K562 (cell line): ENCODE measurements around the gene CXCR6. TPM values are rescaled to one million over a fixed set of nuclear protein-coding genes. Genes with fewer than 3 reads are reported as not detected.

Experiments
- ARHGAP35 ChIP-seq: fragments of 450-650 bp; IDR thresholded peaks from 2 replicates; pipeline ENCODE4 v1.6.1; 2018; ENCODE audit not compliant: partially characterized antibody
- GTF2F1 ChIP-seq: IDR thresholded peaks from 2 replicates; pipeline ENCODE4 v1.6.1; 2011; ENCODE audit warnings: low read depth, low read length, improper control_type of control experiment
- KHSRP ChIP-seq: fragments of 450-650 bp; IDR thresholded peaks from 2 replicates; pipeline ENCODE4 v1.6.1; 2017
- POU5F1 ChIP-seq: fragments of 150-350 bp; IDR thresholded peaks from 2 replicates; pipeline ENCODE4 v1.6.1; 2014; ENCODE audit warnings: borderline replicate concordance, low read length, low read depth, mild to moderate bottlenecking; ENCODE audit not compliant: partially characterized antibody
- PYGO2 ChIP-seq: fragments of 450-650 bp; IDR thresholded peaks from 2 replicates; pipeline ENCODE4 v1.6.1; 2016; ENCODE audit warnings: mild to moderate bottlenecking, missing genetic modification characterization, moderate library complexity, missing compliant biosample characterization
- ZNF224 ChIP-seq: sonication (generic); formaldehyde crosslinking; IDR thresholded peaks from 2 replicates; pipeline ENCODE4 v1.8.0; 2022; ENCODE audit warnings: mild to moderate bottlenecking, missing genetic modification reagents
- polyA plus RNA-seq, 8 experiments: library from polyadenylated mRNA; depleted of rRNA in 4 of 8; stranded (reverse) in 5 of 8; unstranded in 3 of 8; fragments of >200 nt; fragmentation: Nextera tagmentation in 2 of 8; fragmentation: Illumina TruSeq in 1 of 8; extraction: Ambion mirVana in 2 of 8; extraction: Trizol in 1 of 8; gene quantifications; 2 replicates each; pipeline versions ENCODE4 v1.2.1 to v1.2.3, GENCODE V29; 2011 to 2014; ENCODE audit warnings: inconsistent platforms in 1 of 8, missing spikeins in 1 of 8
- total RNA-seq, 7 experiments: library from RNA; depleted of rRNA in 6 of 7; stranded (reverse); fragments of >200 nt in 6 of 7; fragmentation: Illumina TruSeq in 2 of 7; extraction: Trizol in 2 of 7; gene quantifications; 2 replicates each; pipeline versions ENCODE4 v1.2.1 to v1.2.3, GENCODE V29; 2011 to 2021; ENCODE audit warnings: low replicate concordance in 1 of 7
- TF ChIP-seq, protein P1 (sequence below), 2 experiments: fragments of 450-650 bp; formaldehyde crosslinking in 1 of 2; IDR thresholded peaks; 2 replicates each; pipeline versions ENCODE4 v1.4.0 to v1.6.1; 2014 to 2020; ENCODE audit warnings: mild to moderate bottlenecking in 2 of 2, borderline replicate concordance in 1 of 2, low read depth in 1 of 2
- TF ChIP-seq, protein P2 (sequence below), 2 experiments: fragments of 200-800 bp in 1 of 2; sonication (Bioruptor generic) in 1 of 2; sonication (generic) in 1 of 2; formaldehyde crosslinking in 1 of 2; IDR thresholded peaks in 1 of 2; conservative IDR thresholded peaks in 1 of 2; 2 replicates each; pipeline versions ENCODE4 v1.5.0 to v1.6.1; 2016 to 2020; ENCODE audit warnings: missing compliant biosample characterization in 1 of 2, missing genetic modification characterization in 1 of 2, missing genetic modification reagents in 1 of 2
- TF ChIP-seq, protein P3 (sequence below): fragments of 450-650 bp; IDR thresholded peaks from 2 replicates; pipeline ENCODE4 v1.6.1; 2017; ENCODE audit warnings: antibody characterized with exemption, mild to moderate bottlenecking
- TF ChIP-seq, protein P4 (sequence below): sonication (generic); formaldehyde crosslinking; IDR thresholded peaks from 2 replicates; pipeline ENCODE4 v1.8.0; 2022; ENCODE audit warnings: mild to moderate bottlenecking, missing genetic modification reagents

Gene CXCR6
- total and polyA plus RNA-seq, 9 of the 15 experiments (the other 6 are each of a cell fraction or from before 2014, with no cell fraction given), result 0.28 TPM; not detected in 8

DNA sequence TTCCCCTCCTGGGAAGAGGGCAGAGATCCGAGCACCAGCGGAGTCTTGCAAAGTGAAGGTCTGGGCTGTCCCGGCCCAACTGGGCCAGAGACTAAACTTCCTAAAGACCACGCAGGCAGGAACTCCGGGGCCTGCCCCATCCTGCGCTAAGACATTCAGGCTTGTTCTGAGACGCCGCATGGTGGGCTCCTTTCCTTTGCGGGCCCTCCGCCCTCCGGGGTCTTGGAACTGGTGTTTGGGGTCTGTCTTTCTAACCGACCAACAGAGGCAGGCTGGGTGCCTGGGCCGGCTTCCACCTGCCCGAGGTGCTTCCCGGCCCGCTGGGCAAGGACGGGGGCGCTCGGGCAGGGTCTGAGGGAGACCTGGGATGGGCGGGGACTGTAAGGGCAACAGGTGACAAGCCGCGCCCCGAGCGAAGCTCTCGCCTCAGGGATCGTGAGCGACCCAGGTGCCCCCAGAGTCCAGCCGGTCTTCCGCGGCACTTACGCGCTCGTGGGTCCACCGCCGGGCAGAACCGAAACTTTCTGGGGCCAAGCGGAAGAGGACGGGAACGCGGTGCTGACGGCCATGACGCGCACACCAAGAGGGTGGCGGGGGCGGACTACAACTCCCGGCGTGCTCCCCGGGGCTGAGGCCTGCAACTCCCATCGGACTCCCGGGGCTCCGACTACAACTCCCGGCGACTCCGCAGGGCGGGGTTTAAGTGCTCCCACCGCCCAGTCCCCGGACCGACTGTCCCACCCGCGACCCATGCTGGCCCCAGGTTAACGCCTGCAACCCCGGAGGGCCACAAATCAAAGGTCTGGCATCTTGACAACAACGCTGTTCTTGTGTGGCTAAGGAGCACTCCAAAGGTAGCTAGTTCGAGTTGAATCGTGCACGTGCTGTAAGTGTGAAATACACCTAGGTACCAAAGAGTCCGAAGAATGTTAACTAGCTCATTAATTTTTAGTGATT is 52.2 kb downstream of the CXCR6 start, which contains the start of gene FYCO1 (continued):
- TF ChIP-seq, protein P1, sequence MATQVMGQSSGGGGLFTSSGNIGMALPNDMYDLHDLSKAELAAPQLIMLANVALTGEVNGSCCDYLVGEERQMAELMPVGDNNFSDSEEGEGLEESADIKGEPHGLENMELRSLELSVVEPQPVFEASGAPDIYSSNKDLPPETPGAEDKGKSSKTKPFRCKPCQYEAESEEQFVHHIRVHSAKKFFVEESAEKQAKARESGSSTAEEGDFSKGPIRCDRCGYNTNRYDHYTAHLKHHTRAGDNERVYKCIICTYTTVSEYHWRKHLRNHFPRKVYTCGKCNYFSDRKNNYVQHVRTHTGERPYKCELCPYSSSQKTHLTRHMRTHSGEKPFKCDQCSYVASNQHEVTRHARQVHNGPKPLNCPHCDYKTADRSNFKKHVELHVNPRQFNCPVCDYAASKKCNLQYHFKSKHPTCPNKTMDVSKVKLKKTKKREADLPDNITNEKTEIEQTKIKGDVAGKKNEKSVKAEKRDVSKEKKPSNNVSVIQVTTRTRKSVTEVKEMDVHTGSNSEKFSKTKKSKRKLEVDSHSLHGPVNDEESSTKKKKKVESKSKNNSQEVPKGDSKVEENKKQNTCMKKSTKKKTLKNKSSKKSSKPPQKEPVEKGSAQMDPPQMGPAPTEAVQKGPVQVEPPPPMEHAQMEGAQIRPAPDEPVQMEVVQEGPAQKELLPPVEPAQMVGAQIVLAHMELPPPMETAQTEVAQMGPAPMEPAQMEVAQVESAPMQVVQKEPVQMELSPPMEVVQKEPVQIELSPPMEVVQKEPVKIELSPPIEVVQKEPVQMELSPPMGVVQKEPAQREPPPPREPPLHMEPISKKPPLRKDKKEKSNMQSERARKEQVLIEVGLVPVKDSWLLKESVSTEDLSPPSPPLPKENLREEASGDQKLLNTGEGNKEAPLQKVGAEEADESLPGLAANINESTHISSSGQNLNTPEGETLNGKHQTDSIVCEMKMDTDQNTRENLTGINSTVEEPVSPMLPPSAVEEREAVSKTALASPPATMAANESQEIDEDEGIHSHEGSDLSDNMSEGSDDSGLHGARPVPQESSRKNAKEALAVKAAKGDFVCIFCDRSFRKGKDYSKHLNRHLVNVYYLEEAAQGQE (IDR thresholded peaks at IDR 0.05; ENCODE audit: borderline replicate concordance), result peak; percentile 55
- TF ChIP-seq, protein P1 (CRISPR knock-in tag; IDR thresholded peaks at IDR 0.05; ENCODE audit: low read depth), result peak; percentile 65
- TF ChIP-seq KHSRP, result no peak
- TF ChIP-seq GTF2F1, result no peak
- TF ChIP-seq POU5F1, result peak; percentile 74
- peak; percentile 66; the same call in 1 of the 2 replicates for TF ChIP-seq PYGO2 (tag)
- TF ChIP-seq, protein P2, sequence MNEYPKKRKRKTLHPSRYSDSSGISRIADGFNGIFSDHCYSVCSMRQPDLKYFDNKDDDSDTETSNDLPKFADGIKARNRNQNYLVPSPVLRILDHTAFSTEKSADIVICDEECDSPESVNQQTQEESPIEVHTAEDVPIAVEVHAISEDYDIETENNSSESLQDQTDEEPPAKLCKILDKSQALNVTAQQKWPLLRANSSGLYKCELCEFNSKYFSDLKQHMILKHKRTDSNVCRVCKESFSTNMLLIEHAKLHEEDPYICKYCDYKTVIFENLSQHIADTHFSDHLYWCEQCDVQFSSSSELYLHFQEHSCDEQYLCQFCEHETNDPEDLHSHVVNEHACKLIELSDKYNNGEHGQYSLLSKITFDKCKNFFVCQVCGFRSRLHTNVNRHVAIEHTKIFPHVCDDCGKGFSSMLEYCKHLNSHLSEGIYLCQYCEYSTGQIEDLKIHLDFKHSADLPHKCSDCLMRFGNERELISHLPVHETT (CRISPR knock-in tag; conservative IDR thresholded peaks at IDR 0.05 in 1 of 2, IDR thresholded peaks at IDR 0.05 in 1 of 2), result peak in 1 of 2 experiments; percentile 62; a peak in 1 of 4 replicates
- TF ChIP-seq ZNF224 (CRISPR knock-in tag), result no peak
- TF ChIP-seq, protein P3, sequence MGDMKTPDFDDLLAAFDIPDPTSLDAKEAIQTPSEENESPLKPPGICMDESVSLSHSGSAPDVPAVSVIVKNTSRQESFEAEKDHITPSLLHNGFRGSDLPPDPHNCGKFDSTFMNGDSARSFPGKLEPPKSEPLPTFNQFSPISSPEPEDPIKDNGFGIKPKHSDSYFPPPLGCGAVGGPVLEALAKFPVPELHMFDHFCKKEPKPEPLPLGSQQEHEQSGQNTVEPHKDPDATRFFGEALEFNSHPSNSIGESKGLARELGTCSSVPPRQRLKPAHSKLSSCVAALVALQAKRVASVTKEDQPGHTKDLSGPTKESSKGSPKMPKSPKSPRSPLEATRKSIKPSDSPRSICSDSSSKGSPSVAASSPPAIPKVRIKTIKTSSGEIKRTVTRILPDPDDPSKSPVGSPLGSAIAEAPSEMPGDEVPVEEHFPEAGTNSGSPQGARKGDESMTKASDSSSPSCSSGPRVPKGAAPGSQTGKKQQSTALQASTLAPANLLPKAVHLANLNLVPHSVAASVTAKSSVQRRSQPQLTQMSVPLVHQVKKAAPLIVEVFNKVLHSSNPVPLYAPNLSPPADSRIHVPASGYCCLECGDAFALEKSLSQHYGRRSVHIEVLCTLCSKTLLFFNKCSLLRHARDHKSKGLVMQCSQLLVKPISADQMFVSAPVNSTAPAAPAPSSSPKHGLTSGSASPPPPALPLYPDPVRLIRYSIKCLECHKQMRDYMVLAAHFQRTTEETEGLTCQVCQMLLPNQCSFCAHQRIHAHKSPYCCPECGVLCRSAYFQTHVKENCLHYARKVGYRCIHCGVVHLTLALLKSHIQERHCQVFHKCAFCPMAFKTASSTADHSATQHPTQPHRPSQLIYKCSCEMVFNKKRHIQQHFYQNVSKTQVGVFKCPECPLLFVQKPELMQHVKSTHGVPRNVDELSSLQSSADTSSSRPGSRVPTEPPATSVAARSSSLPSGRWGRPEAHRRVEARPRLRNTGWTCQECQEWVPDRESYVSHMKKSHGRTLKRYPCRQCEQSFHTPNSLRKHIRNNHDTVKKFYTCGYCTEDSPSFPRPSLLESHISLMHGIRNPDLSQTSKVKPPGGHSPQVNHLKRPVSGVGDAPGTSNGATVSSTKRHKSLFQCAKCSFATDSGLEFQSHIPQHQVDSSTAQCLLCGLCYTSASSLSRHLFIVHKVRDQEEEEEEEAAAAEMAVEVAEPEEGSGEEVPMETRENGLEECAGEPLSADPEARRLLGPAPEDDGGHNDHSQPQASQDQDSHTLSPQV, result peak; percentile 76
- no peak for TF ChIP-seq ARHGAP35
- TF ChIP-seq, protein P4, sequence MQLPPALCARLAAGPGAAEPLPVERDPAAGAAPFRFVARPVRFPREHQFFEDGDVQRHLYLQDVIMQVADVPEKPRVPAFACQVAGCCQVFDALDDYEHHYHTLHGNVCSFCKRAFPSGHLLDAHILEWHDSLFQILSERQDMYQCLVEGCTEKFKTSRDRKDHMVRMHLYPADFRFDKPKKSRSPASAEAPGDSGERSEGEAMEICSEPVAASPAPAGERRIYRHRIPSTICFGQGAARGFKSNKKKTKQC (CRISPR knock-in tag), result peak; percentile 60; the same call in 1 of the 2 replicates
